HEK293 (cell line): ENCODE data around the gene MED13L.
"Not testable (repeated sequence)": the region's sequence is repeated elsewhere in the genome, so short reads cannot be mapped to it uniquely, and the experiment has no call there.

ENCODE experiments used
- CTCF ChIP-seq: fragments of 450-650 bp; formaldehyde crosslinking; IDR thresholded peaks from 2 replicates; pipeline ENCODE4 v1.5.1; 2016; ENCODE audit warnings: missing biosample characterization, missing genetic modification characterization
- PATZ1 ChIP-seq: fragments of 450-650 bp; formaldehyde crosslinking; IDR thresholded peaks from 2 replicates; pipeline ENCODE4 v1.5.1; 2016; ENCODE audit warnings: missing biosample characterization, missing genetic modification characterization
- TCF7L2 ChIP-seq: IDR thresholded peaks from 2 replicates; pipeline ENCODE4 v1.6.1; 2011; ENCODE audit warnings: low read depth, mild to moderate bottlenecking, inconsistent platforms, low read length, moderate library complexity, borderline replicate concordance
- ZNF211 ChIP-seq: fragments of 450-650 bp; formaldehyde crosslinking; IDR thresholded peaks from 2 replicates; pipeline ENCODE4 v1.5.1; 2016; ENCODE audit warnings: low read depth, missing biosample characterization, missing genetic modification characterization
- ZNF280D ChIP-seq: fragments of 450-650 bp; formaldehyde crosslinking; IDR thresholded peaks from 2 replicates; pipeline ENCODE4 v1.5.1; 2016; ENCODE audit warnings: missing biosample characterization, missing genetic modification characterization
- ZNF335 ChIP-seq: fragments of 450-650 bp; formaldehyde crosslinking; conservative IDR thresholded peaks from 2 replicates; pipeline ENCODE4 v1.5.1; 2016; ENCODE audit warnings: missing biosample characterization, missing genetic modification characterization
- ZNF398 ChIP-seq: fragments of 450-650 bp; formaldehyde crosslinking; IDR thresholded peaks from 2 replicates; pipeline ENCODE4 v1.5.1; 2017; ENCODE audit warnings: missing biosample characterization, missing genetic modification characterization
- ZNF449 ChIP-seq: fragments of 450-650 bp; formaldehyde crosslinking; IDR thresholded peaks from 2 replicates; pipeline ENCODE4 v1.5.1; 2017; ENCODE audit warnings: missing biosample characterization, mild to moderate bottlenecking, missing genetic modification characterization, moderate library complexity
- ZNF76 ChIP-seq: fragments of 450-650 bp; formaldehyde crosslinking; IDR thresholded peaks from 2 replicates; pipeline ENCODE4; 2016; ENCODE audit warnings: low read depth, missing biosample characterization, missing genetic modification characterization, borderline replicate concordance
- ZSCAN18 ChIP-seq: fragments of 450-650 bp; formaldehyde crosslinking; IDR thresholded peaks from 2 replicates; pipeline ENCODE4 v1.5.1; 2016; ENCODE audit warnings: missing biosample characterization, missing genetic modification characterization

GRCh38 chr12:116234148-116234547 lies 43.3 kb downstream of the MED13L start:
- not testable (repeated sequence) for TF ChIP-seq CTCF (tag by site-specific recombination); ZNF76 (tag by site-specific recombination); PATZ1 (tag by site-specific recombination); ZNF280D; ZNF211 (tag by site-specific recombination); ZNF449 (tag by site-specific recombination); ZSCAN18 (tag by site-specific recombination); ZNF335 (tag by site-specific recombination); ZNF398; TCF7L2
